Gastroesophageal sphincter (tissue), 3 donors: Measurements from ENCODE around the gene IRF2.

Source experiments
- POLR2A ChIP-seq, 2 donors: fragments of 450-650 bp; IDR thresholded peaks; one replicate each; pipeline ENCODE4 v1.6.1; 2017; ENCODE audit warnings: antibody characterized with exemption in 2 of 2, mild to moderate bottlenecking in 2 of 2, moderate library complexity in 1 of 2
- TF ChIP-seq, protein P1 (sequence below), 4 experiments: fragments of 200-600 bp in 2 of 4; fragments of 450-650 bp in 2 of 4; sonication (generic) in 1 of 4; IDR thresholded peaks; one replicate each; pipeline ENCODE4 v1.5.1; 2017 to 2019; ENCODE audit warnings: antibody characterized with exemption in 4 of 4, mild to moderate bottlenecking in 2 of 4, moderate library complexity in 2 of 4

DNA sequence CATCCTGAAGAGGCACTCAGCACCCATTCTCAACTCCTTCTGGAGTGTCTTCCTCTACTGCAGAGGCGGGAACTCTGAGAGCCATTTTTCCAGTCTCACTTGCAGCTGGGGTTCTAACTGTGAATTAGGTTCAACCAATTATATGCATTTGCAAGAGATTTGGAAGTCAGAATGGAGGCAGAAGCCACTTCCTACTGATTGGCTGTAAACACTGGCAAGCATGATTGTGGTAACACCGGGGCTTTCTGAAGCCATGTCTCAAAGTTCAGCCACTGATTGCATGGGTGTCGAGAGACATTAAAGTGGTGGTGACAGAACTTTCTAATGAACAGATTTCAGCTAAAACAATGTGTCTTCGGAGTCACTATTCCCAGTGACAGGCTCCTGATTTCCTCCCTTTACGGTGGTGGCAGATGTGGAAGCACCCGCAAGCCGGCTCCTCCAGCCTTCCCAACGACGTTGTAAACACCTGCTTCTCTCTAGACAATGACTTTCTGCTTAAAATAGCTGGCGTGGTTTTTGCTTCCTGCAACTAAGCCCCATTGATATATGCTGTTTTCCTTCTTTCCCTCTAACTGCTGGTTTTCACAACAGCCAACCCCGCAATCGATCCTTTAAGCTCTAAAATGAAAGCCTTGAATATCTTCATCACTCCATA is 92.0 kb downstream of the IRF2 start:
- TF ChIP-seq, protein P1, sequence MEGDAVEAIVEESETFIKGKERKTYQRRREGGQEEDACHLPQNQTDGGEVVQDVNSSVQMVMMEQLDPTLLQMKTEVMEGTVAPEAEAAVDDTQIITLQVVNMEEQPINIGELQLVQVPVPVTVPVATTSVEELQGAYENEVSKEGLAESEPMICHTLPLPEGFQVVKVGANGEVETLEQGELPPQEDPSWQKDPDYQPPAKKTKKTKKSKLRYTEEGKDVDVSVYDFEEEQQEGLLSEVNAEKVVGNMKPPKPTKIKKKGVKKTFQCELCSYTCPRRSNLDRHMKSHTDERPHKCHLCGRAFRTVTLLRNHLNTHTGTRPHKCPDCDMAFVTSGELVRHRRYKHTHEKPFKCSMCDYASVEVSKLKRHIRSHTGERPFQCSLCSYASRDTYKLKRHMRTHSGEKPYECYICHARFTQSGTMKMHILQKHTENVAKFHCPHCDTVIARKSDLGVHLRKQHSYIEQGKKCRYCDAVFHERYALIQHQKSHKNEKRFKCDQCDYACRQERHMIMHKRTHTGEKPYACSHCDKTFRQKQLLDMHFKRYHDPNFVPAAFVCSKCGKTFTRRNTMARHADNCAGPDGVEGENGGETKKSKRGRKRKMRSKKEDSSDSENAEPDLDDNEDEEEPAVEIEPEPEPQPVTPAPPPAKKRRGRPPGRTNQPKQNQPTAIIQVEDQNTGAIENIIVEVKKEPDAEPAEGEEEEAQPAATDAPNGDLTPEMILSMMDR (IDR thresholded peaks at IDR 0.05), result no peak
- TF ChIP-seq POLR2A (IDR thresholded peaks at IDR 0.05), result no peak
